NCI-H2171 treated with DMSO at 0.1 percent for 48 hours (cell line): ENCODE results near the gene CENPT.

Experiments used
- DNase-seq: peaks from one replicate; lab custom pipeline; 2025; lab: John Stamatoyannopoulos, UW

CENPT gene

GRCh38 chr16:67806428-67807147 lies 40.9 kb downstream of the CENPT start, which contains the start of the genes RANBP10 and TSNAXIP1:
Gene RANBP10 (minus strand): TSS chr16:67806560. CDS start chr16:67806536, 24 bp downstream.
Gene TSNAXIP1 (plus strand): TSS chr16:67806889. CDS start chr16:67807150, 261 bp downstream.
- peak; percentile 100 for DNase-seq

GRCh38 chr16:67805718-67806427 lies 41.6 kb downstream of the CENPT start:
- DNase-seq: no peak

GRCh38 chr16:67804853-67805542 lies 42.5 kb downstream of the CENPT start:
- no peak for DNase-seq

- DNase-seq: no peak
Observed at GRCh38 chr16:67803894-67804293, 43.6 kb downstream of the CENPT start.

GRCh38 chr16:67801883-67802282 lies 45.6 kb downstream of the CENPT start:
- DNase-seq: no peak

- no peak for DNase-seq
Observed at GRCh38 chr16:67801241-67801640, 46.3 kb downstream of the CENPT start.

- peak; percentile 19 for DNase-seq
Observed at GRCh38 chr16:67800338-67800926, 47.1 kb downstream of the CENPT start.

- DNase-seq: no peak
Observed at GRCh38 chr16:67796099-67796718, 51.3 kb downstream of the CENPT start.

GRCh38 chr16:67790071-67790470 lies 57.4 kb downstream of the CENPT start:
- DNase-seq: no peak

- DNase-seq: no peak
Observed at GRCh38 chr16:67786491-67786890, 61.0 kb downstream of the CENPT start.

- no peak for DNase-seq
Observed at GRCh38 chr16:67783353-67783725, 64.2 kb downstream of the CENPT start.

GRCh38 chr16:67782567-67783352 lies 64.7 kb downstream of the CENPT start:
- no peak for DNase-seq

GRCh38 chr16:67781565-67781921 lies 66.0 kb downstream of the CENPT start:
- DNase-seq: no peak

GRCh38 chr16:67780847-67781564 lies 66.5 kb downstream of the CENPT start:
- DNase-seq: no peak

- DNase-seq: no peak
Observed at GRCh38 chr16:67779256-67780014, 68.1 kb downstream of the CENPT start.
